Right kidney (tissue), 1 donor: Measurements from ENCODE around the gene SLC9B1.
"Not testable (repeated sequence)": the region's sequence is repeated elsewhere in the genome, so short reads cannot be mapped to it uniquely, and the experiment has no call there.

ENCODE experiments used
- DNase-seq: peaks from one replicate; pipeline ENCODE4 v3.0.0-alpha.2; 2016

Gene SLC9B1

DNA sequence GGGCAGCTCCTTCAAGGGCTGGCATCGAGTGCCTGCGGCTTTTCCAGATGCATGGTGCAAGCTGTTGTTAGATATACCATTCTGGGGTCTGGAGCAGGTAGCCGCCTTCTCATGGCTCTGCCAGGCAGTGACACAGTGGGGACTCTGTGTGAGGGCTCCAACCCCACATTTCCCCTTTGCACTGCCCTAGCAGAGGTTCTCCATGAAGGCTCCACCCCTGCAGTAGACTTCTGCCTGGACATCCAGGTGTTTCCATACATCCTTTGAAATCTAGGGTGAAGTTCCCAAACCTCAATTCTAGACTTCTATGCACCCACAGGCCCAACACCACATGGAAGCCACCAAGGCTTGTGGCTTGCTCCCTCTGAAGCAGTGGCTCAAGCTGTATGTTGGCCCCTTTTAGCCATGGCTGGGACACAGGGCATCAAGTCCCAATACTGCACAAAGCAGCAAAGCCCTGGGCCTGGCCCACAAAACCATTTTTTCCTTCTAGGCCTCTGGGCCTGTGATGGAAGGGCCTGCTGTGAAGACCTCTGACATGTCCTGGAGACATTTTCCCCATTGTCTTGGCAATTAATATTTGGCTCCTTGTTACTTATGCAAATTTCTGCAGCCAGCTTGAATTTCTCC is 141.9 kb downstream of the SLC9B1 start:
- not testable (repeated sequence) for DNase-seq

DNA sequence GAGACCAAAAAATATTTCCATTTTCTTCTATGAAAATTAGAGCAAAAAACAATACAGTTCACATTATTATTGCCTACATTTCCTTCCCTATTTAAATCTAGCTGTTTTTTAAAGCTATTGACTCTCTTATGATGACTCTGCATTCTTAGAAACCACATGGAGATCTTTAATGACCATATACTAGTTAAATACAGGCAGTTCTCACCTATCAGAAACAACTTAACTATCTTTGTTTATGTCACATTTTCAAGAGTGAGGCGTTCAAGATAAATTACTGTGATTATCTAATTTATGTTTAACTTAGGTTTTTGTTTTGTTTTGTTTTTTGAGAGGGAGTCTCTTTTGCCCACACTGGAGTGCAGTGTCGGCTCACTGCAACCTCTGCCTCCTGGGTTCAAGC is 147.7 kb downstream of the SLC9B1 start:
- no peak for DNase-seq

- no peak for DNase-seq
These were observed 149.8 kb downstream of the SLC9B1 start for GRCh38 chr4:102869569-102870197.

GRCh38 chr4:102868781-102869568 is 150.5 kb downstream of the SLC9B1 start, which contains the start of gene CISD2:
Gene CISD2, plus strand, starts transcription at chr4:102868992. Its CDS starts 93 bp downstream, at chr4:102869085.
- DNase-seq: peak; percentile 98

DNA sequence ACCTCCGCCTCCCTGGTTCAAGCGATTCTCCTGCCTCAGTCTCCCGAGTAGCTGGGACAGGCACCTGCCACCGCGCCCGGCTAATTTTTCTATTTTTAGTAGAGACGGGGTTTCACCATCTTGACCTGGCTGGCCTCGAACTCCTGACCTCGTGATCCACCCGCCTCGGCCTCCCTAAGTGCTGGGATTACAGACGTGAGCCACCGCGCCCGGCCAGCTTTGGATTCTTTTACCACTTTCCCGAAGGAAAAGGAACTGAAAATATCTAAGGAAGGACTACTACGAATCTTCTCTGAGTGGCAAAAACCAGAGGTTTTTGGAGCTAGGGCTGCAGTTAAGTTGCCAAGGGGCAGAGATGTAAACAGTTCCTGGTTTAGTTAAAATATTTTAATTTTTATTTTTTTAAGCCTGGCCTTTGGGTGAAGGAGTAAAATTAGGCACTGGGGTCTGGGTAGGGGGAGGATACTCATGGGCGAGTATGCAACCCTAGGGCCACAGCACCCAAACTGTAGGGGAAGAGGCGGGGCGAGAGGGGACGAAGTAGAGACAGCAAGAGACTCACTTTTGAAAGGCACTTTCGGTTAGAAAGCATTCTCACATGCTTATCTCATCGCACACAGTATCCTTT is 151.2 kb downstream of the SLC9B1 start:
- no peak for DNase-seq

GRCh38 chr4:102867278-102868152 is 152.0 kb downstream of the SLC9B1 start:
- no peak for DNase-seq

DNA sequence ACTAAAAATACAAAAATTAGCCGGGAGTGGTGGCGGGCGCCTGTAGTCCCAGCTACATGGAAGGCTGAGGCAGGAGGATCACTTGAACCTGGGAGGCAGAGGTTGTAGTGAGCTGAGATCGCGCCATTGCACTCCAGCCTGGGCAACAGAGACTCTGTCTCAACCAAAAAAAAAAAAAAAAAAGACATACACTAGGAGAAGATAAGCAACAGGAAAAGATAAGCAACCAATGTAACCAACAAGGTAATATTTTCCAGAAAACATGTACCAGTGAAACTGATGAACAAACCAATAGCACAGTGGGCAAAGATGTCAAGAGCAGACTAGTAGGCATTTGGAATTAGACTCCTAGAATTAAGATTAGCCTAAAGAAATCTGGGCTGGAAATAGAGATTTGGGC is 154.2 kb downstream of the SLC9B1 start:
- not testable (repeated sequence) for DNase-seq

- no peak for DNase-seq
These were observed 156.8 kb downstream of the SLC9B1 start for GRCh38 chr4:102862747-102863146.

DNA sequence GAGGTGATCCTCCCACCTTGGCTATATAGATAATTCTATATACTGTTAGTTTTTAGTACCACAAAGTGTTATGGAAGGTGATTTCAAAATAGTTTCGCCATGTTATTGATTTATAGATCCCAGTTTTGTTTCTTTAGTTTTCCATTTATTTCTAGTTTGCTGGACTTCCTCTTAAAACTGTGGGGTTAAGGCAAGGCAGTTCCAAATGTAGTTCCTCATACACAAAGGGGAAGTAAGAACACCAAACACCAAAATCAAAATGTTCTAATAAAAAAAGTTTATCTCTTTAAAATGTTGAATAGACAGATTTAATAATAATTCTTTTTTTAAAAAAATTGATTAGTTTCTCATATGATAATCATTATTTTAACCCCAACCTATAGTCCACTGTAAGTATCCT is 157.5 kb downstream of the SLC9B1 start:
- DNase-seq: no peak

- DNase-seq: no peak
These were observed 158.7 kb downstream of the SLC9B1 start for GRCh38 chr4:102860611-102861324.

DNA sequence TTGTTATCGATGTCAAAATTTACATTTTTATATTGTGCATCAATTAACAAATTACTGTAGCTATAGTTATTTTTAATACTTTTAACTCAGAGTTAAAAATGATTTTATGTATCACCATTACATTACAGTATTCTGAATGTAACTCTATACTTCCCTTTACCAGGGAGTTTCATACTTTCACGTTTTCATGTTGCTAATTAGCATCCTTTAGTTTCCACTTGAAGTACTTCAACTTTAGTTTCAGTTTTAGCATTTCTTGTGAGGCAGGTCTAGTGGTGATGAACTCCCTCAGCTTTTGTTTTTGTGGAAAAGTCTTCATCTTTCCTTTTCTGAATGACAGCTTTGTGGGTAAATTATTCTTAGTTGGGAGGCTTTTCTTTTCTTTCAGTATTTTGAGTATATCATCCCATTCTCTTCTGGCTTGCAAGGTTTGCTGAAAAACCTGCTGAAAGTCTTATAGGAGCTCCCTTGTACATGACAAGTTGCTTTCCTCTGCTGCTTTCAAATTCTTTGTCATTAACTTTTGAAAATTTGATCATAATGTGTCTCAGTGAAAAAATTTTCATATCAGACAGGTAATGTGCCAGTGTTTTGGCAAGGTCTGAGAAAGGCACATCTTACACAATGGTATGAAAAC is 160.6 kb downstream of the SLC9B1 start:
- DNase-seq: no peak
